HG02884 (cell line): ENCODE results near the gene SEMA3D.

Source experiments
- ATAC-seq: cut with Tn5 transposase; IDR thresholded peaks from one replicate; pipeline ENCODE4 v1.9.1; 2021; ENCODE audit warnings: mild to moderate bottlenecking, moderate library complexity; ENCODE audit not compliant: unreplicated experiment

Gene SEMA3D

DNA sequence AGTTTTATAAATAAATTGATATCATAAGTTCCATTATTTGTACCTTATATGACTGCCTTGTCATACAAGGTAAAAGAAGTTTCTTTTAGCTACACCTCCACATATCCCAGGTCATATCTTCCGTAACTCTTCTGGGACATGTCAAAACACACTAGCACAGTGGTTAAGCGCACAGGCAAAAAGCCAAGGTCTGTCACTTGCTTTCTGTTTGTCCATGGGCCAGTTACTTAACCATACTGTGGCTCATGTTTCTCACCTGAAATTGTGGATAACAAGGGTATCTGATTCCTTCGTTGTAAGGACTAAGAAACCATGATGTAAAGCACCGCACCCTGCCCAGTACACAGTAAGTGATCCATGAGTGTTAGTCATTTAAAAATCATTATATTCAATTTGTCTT lies 56.2 kb downstream of the SEMA3D start:
- no peak for ATAC-seq

DNA sequence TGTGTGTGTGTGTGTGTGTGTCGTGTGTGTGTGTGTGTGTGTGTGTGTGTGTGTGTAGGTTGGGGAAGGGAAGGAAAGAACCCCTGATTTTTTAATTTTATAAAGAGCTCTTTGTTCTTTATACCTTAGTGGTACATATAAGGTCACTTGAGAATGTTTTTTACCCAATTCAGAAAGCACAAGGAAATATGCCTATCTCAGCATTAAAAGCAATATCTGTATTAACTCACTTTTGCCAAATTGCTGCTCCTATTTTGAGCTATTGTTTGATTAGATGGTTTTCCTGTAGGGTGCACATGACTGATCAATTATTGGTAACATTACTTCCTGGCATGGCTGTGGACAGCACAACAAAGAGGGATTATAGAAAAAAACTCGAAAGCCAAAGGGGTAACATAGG lies 60.5 kb downstream of the SEMA3D start:
- ATAC-seq, result no peak

DNA sequence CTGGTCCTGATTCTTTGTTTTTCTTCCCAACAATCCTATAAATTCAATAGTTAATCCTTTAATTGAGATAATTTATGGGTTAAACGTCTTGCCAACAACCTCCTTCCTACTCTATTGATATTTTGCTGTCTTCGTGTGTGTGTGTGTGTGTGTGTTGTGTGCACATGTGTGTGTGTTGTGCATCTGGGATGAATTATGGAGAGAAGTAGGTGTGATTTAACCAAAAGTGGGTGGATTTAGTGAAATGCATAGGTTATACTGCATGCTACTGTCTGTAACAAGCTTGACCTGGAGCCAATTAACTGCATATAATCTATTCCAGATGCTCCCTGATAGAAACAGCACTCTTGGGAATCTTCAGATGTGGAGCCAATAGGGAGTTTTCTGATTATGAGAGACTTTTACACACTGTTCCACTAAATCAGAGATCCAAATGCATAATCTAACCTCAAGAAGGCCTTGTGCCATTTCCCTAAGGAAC lies 61.2 kb downstream of the SEMA3D start:
- ATAC-seq, result no peak

DNA sequence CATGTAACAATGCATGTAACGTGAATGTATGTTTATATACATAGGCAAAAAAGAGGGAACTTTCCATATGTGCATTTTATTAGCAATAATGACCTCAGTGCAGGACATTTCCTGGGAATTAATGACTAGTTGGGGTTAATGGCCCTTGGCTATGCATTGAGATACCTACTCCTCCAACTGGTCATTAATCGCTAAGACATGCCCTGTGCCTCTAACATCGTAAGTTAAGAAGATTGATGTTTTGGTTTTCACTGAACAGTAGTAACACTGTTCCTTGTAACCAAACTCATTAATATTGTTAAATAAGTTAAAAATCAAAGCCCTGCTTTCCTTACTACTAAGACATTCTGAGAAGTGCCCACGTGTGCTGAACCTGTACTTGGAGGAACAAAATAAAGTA lies 61.7 kb downstream of the SEMA3D start:
- no peak for ATAC-seq

DNA sequence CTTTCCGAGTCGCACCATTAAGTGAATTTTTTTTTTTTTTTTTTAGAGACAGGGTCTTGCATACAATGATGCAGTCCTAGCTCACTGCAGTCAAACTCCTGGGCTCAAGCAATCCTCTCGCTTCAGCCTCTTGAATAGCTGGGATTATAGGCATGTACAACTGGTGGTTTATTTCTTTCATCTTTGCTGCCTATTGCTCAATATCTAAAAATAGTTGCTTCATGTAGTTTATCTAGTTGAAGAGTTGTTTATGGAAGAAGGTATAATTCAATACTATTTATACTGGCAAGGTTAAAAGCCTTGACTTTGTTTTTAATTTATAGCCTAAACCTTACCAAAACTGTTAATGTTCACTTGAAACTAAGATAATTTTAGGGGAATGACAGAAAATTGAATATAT lies 66.9 kb downstream of the SEMA3D start:
- ATAC-seq, result no peak

DNA sequence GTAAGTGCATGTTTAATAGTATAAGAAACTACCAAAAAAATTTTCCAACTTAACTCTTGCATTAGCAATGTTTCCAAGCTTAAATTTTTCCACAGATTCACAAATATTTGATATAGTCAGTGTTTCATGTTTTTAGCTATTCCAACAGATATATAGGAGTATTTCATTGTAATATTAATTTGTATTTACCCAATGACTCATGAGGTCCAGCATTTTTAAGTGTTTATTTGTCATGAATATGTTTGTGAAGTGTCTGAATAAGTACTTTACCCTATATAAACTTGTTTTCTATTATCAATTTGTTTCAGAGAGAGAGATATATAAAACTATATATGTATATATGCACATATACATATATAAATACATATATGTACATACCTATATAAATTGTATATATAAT lies 71.0 kb downstream of the SEMA3D start:
- ATAC-seq, result no peak

DNA sequence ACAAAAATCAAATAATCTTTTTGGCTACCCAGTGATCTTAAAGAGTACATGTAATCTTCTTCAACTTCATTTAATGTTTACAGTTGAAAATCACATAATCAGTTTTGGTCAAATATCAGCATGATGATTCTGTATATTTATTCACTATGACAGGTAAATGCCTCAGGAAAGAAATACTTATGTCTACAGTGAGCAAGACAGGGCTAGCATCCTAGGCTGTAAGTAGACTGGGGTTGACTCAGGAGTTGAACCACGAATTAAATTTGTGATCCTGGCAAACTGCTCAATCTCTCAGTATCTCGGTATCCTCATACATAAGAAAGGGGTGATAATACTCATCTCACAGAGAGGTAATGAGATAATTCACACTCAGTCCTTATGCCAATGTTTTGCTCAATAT lies 71.8 kb downstream of the SEMA3D start:
- ATAC-seq, result no peak

DNA sequence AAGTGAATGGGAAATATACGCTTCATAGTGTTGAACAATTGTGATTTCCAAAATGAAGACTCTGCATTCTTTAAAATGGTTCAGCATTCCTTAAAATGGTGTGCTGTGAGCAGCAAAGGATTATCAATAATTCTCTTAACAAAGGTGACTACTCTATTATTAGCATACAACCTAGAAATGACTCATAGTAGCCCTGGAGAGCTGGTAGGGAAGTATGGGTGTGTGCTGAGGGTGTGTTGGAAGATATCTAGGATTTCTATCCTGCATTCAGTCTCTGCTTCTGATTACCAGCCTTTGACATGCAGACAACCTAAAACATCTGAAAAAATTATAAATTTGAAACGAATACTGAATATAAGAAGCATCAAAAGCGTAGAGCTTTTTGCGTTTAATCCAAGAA lies 72.5 kb downstream of the SEMA3D start:
- no peak for ATAC-seq

DNA sequence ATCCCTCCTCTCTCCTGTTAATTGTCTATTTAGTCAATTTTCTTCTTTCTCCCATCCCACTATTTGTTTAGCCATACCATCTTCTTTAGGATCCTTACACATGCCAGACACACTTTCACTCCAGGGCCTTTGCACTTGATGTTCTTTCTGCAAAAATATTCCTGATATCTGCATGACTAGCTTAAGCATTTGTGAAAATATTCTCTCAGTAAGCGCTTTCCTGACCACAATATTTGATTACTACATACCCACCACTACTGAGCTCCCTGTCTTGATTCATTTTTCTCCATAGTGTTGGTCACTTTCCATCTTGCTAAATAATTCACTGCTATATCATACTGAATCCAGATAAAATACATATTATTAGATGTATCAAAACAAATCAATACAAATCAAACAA lies 75.1 kb downstream of the SEMA3D start:
- ATAC-seq, result no peak

DNA sequence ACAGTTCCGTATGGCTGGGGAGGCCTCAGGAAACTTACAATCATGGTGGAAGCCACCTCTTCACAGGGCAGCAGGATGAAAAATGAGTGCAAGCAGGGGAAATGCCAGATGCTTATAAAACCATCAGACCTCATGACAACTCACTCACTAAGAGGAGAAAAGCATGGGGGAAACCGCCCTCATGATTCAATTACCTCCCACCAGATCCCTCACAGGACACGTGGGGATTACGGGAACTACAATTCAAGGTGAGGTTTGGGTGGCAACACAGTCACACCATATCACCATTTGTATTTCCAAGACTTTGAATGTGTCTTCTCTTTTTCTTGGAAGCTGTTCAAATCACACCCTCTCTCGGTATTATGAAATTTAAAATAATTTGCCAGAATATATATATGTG lies 80.1 kb downstream of the SEMA3D start:
- ATAC-seq, result no peak

DNA sequence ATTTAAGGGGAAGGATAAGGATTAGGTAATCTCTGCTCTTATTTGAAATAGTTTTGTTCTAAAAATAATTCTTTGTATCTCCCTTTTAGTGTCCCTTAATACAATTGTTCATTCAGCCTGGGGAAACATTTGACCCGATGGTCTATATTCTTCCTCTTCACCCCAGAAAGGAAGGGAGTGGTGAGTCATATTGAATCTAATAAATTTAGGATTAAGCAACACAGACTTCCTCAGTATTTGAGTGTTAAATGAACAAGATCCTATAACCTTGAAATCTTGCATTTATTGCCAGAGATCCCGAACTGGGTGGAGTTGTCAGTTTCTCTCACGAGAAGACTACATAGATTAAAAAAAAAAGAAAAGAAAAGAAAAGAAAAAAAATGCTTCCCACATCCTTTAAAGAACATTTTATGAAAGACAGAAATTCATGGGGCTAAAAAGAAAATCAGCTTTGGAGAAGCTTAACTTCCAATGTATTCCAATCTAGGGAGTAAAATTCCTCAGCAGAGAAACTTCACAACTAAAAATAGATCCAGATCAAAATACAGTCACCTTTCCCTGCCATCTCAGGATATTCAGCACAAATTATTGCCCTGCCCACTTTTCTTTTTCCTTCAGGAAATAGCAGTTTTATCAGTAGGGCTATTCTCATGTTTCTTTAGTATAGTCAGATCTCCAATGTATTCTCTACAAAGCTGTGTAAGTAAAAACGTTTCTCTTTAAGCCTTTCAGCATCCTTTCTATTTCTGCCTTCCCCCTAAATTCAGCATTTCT lies 82.2 kb downstream of the SEMA3D start:
- ATAC-seq, result no peak

DNA sequence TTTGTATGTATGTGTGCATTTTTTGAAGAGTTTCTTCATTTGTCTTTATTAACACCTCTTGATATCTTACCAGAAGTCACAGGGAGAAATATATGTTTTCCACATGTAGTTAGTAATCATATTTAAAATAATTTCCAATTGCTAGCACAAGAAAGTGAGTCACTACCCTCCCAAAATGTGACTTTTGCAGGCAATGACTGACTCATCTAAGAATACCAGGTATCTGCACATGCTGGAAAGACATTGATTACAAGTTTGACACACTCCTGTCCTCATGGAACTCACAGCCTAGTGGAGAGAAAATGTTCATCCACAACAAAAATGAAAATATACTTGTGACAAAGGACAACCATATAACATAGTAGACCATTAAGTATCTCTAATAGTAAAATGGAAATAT lies 82.9 kb downstream of the SEMA3D start:
- ATAC-seq, result no peak

DNA sequence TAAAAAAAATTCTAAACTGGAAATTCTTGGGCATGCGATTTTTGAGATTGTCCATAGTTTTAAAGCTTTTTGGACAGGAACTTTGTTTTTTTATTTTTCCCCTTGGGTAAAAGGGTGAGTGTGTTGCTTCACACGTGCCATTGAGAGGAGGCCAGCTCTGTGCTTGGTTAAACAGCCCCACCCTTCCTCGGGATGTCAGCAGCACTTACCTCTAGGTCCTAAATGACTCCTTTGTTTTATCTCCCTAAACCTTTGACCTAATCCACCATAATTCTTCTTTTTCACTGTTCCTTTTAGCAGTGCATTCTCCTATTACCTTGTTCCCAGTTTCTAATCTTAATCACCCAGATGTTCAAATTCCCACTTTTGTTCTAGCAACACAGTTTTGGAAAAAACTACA lies 83.5 kb downstream of the SEMA3D start:
- no peak for ATAC-seq

DNA sequence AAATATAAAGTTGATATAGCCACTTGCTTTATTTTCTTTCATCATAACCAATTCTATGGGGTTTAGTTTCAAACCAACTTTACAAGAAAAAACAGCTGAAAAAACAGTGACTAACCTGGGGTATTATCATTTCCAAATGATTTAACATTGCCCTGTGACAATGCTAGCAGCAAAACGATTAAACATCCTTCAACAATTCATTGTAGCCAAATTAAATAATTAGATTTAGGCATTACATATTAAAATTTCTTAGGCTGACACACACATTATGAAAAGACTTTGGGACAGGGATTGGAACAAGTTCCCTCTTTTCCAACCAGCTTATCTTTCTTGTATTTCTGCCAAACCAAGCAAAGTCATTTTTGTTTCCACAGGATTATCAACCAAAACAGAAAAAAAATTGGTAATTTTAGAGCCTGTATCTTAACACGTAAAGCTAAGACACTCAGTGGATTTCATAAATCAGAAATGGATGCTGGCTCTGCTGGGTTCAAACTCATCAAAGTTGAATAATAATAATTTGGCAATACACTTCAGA lies 84.0 kb downstream of the SEMA3D start:
- ATAC-seq, result no peak

DNA sequence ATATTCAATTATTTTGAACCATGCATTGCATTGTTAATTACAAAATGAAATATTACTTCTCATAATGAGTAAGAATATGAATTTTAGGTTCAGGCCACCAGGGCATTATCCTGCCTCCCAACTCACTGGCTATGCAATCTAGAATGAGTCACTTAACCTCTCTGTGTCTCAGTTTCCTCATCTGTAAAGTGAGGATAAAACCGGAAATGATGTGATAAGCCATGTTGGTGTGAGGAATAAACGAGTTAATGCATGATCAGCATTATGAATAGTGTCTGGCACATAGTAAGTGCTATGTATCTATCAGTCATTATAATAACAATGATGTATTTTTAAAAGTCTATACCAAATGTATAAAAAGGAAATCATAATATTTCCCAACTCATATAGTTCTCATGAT lies 85.5 kb downstream of the SEMA3D start:
- no peak for ATAC-seq

DNA sequence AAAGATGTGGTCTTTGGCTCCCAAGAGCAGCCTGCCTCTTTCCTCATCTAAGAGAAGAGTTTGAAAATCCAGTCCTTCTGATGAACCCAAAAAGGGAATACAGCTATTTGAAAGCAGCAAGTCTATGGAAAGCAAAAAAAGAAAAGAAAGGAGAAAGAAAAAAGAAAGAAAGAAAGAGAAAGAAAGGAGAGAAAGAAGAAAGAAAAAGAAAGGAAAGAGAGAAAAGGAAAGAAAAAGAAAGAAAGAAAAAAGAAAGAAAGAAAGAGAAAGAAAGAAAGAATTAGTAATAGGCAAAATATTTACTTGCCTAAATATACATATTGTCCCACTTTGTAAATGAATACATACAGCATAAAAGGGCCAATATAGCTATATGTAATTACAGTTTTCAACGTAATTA lies 89.0 kb downstream of the SEMA3D start:
- ATAC-seq, result no peak

DNA sequence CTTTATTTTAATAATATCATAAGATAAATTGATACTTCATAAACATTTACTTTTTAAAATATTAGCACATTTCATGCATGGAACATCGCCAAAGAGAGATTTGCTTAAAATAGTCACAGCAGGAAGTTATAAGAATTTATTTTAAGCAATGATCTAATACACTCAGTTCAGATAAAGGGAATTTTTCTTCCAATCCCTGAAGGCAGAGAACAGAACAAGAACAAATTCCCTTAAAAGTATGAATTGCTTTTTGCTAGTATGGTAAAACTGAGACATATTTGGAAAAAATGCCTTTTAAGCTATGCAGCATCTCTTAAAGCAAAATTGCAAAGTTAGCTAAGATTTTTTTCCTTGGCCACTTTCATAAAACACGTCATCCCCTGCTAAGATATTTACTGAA lies 91.0 kb downstream of the SEMA3D start:
- ATAC-seq, result no peak

DNA sequence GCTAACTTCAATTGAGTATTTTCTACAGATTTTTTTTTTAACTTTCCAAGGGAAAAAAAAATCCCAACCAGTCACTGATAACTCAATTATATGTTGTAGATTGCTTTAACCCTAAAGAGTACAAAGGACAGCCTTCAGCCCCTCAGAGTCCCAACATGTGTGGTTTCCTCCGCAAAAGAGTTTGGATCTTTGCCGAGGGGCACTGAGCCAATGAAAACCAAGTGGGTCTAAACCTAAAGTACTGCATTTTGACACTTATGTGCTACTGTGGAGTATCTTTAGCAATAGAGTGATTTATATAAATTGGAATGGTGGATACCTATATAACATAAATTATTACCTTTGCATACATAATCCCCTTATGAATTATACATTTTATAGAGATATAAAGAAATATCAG lies 91.5 kb downstream of the SEMA3D start:
- no peak for ATAC-seq

DNA sequence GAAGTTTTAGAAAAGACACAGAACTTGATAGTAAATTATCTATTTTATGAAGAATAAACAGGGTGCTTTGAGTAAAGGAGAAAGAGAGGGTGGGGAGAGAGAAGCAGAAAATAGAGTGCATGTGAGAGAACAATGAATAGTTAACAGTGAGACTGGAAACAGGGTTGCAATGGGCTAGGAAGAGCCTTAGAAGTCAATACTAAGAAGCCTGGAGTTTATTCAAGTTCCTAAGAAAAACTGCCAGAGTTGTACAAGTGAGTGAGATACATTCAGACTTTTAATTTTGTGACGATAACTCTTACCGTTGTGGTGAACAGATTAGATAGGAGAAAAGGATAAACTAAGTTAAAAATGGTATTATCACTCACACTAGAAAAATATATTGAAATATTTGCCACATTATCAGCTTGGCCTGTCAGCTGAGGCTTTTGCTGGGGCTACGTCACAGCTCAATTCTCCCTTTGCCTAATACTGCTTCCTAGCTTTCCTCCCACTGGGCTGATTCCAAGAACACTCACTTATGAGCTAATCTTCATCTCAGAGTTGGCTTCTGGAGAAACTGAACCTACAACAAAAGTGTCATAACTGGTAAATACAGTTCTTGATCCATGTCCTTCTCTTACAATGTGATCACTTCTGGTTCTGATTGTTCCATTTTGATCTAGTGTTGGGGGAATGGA lies 92.7 kb downstream of the SEMA3D start:
- no peak for ATAC-seq

DNA sequence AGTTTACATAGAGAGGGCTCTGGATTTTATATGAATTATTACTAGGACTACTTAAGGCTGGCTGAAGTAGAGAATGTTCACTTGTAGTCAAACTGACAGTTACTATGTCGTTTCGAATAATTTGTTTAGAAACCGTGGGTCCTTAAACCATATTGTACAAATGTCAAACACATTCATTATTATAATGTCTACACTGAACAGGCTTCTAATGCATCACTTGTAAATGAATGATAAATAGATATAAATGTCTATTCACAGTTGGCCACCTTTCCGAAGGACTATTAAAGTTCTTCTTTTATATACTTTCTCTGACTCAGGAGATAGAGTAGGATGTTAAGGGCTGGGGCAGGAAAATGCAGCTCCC lies 95.3 kb downstream of the SEMA3D start:
- ATAC-seq, result no peak

DNA sequence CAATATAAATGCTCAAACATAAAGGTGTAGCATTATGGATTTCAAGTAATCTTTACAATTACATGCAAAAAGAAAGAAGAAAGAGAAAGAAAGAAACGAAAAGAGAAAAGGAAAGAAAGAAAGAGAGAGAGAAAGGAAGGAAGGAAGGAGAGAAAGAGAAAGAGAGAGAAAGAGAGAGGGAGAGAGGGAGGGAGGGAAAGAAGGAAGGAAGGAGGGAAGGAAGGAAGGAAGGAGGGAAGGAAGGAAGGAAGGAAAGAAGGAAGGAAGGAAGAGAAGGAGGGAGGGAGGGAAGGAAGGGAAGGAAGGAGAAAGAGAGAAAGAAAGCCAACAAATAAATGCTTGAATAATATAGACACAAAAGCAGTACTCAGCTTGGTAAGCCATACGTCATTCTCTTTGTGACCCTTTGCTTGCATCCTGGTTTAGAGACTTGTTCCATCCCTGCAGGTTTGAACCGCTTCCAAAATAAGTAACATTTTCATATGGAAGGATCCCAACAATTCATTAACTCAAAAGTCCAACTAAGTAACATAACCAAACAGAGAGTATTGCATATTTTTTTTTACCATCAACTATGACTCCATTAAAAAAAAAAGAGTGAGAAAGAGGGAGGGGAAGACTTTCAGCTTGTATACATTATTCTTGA lies 95.8 kb downstream of the SEMA3D start:
- ATAC-seq, result no peak

DNA sequence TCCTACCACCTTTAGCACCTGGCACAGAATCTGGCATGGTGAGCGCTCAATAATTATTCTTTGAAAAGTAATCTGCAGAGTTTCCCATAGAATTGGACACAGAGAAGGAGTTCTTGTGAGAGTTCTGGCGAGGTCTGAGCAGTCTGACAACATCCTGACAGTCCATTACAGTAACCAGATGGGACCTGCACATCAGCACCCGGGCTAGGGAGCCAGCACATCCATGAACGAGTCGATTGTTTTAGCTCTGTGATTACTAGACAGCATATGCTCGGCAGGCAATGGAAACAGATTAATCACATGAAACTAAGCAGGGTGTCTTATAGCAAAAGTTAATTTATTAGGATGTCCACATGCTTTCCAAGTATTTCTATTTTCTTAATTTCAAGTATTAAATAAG lies 96.7 kb downstream of the SEMA3D start:
- ATAC-seq, result no peak
